AG08396 (cell line): ENCODE measurements around the gene ECI1.
A peak's percentile ranks its signal among the peaks of the same experiment; 100 is the strongest.

ENCODE experiments used
- DNase-seq: peaks from one replicate; pipeline ENCODE4 v3.0.0; 2012; ENCODE audit warnings: low spot score, mixed read lengths

The ECI1 gene

GRCh38 chr16:2251296-2252111 is at the start of gene ECI1:
TSS of gene ECI1 (minus strand) at chr16:2251587. CDS start at chr16:2251566, 21 bp downstream.
- peak; percentile 100 for DNase-seq

- no peak for DNase-seq
Observed at GRCh38 chr16:2299915-2300192, 48.5 kb upstream of the ECI1 start.

GRCh38 chr16:2299121-2299914 is 47.9 kb upstream of the ECI1 start:
- DNase-seq, result no peak

GRCh38 chr16:2298621-2299020 is 47.2 kb upstream of the ECI1 start:
- DNase-seq, result no peak

GRCh38 chr16:2297506-2297860 is 46.1 kb upstream of the ECI1 start:
- no peak for DNase-seq

GRCh38 chr16:2296661-2297505 is 45.5 kb upstream of the ECI1 start:
- DNase-seq, result peak; percentile 62

- DNase-seq, result no peak
Observed at GRCh38 chr16:2295056-2295798, 43.8 kb upstream of the ECI1 start.

- DNase-seq, result no peak
Observed at GRCh38 chr16:2292221-2292620, 40.8 kb upstream of the ECI1 start.

- DNase-seq, result no peak
Observed at GRCh38 chr16:2289282-2289681, 37.9 kb upstream of the ECI1 start.

GRCh38 chr16:2288726-2289125 is 37.3 kb upstream of the ECI1 start:
- no peak for DNase-seq

GRCh38 chr16:2287916-2288547 is 36.6 kb upstream of the ECI1 start:
- no peak for DNase-seq

GRCh38 chr16:2286550-2286949 is 35.2 kb upstream of the ECI1 start:
- DNase-seq, result no peak

GRCh38 chr16:2285731-2286191 is 34.4 kb upstream of the ECI1 start:
- DNase-seq, result peak; percentile 54

GRCh38 chr16:2284797-2285576 is 33.6 kb upstream of the ECI1 start:
- no peak for DNase-seq

- no peak for DNase-seq
Observed at GRCh38 chr16:2284001-2284770, 32.8 kb upstream of the ECI1 start.

- no peak for DNase-seq
Observed at GRCh38 chr16:2282866-2283555, 31.6 kb upstream of the ECI1 start.

- no peak for DNase-seq
Observed at GRCh38 chr16:2282262-2282661, 30.9 kb upstream of the ECI1 start.

- no peak for DNase-seq
Observed at GRCh38 chr16:2280981-2281542, 29.7 kb upstream of the ECI1 start.

- no peak for DNase-seq
Observed at GRCh38 chr16:2280461-2280860, 29.1 kb upstream of the ECI1 start.
